GM18526 (cell line): ENCODE data around the gene PGC.

Experiments used
- POLR2A ChIP-seq: IDR thresholded peaks from 3 replicates; pipeline ENCODE4 v1.6.1; 2011; ENCODE audit not compliant: insufficient read length; ENCODE audit errors: extremely low read depth

The PGC gene

DNA sequence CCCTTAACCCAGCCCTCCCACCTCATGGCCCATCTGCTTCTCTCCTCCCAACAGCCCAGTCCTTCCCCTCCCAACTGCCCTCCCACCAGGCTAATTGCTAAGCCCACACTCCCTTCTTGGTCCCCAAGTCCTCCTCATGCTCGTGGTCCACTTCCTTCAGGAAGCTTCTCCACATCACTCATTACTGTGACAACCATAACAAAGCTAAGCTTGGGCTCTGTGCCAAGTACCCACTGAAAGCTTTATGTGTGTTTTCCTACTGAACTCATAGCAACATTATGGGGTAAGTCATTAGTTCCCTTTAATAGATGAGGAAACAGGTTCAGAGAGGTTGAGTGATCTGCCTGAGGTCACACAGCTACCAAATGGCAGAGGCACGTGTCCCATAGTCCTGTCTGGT, 16.3 kb upstream of the PGC start:
- TF ChIP-seq POLR2A = no peak

DNA sequence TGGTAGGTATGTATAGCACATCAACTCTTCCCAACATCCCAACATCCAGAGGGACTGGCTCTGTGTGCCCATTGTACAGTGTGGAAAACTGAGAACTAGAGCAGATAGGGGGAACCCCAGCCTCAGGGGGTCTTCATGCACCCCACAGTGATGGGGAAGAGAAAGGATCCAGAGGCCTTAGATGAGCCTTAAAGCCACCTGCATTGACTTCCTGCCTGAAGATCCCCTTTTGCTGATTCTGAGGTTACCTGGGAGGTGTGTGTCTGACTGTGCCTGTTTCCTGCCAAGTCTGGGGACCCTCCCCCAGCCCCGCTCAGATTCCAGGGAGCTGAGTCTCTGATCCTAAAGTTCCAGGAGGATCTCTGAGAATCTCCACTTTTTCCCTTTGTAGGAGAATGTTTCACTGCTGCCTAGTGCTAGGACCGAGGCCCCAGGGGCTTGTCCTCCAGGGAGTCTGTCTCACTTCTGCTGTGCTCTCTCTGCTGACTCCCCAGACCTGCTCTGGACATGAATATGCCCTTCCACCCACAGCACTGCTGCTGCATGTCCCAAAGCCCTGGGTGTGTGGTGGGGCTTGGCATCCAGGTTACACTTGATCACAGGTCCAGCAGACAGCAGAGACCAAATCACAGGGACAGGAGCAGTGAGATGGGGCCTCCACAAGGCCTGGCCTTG, 12.8 kb upstream of the PGC start:
- TF ChIP-seq POLR2A = no peak

DNA sequence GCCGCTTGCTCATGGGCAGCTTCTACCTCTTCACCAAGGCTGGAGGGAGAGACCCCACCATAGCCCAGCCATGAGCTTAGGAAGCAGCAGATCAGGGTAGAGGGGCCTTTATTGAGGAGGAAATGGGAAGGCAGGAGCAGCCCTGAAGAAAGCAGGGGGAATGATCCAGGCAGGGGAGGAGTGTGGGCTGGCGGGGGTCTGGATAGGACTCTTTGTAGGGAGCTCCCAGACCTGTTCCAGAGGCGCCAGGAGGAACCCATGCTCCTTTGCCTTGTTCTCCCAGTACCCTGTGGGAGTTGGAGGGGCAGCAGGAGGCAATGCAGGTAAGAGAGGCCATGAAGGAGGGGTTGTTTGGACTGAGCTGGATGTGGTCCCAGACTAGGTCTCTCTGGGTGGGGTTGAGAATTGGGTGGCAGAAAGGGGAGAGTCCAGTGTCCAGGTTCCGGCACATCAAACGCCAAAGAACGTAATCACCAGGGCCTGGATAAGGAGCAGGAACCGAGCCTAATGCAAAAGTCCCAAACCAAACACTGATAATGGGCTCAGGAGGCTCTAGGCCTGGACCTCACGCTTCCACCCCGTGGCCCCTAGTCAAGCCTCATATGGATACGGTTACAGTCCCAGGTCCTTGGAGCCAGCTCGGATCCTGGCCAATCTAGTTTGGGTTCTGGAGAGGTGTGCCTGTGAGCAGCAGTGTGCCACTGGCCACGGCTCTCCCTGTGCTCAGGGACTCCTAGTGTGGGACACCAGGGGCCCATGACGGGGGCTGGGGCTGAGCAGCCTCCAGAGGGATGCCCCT, 12.1 kb upstream of the PGC start:
- no peak for TF ChIP-seq POLR2A

DNA sequence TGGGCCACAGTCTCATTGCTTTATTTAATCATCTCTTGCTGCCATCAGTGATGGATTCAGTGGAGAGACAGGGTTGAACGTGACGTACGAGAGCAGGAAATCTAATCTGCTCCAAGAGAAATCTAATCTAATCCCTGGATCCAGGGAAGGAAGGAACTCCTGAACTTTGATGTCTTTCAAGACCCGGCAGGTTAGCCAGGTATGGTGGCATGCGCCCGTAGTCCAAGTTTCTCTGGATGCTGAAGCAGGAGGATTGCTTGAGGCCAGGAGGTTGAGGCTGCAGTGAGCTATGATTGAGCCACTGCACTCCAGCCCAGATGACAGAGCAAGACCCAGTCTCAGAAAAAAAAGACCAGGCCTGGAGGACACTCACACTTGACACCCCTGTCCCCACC, 11.4 kb upstream of the PGC start:
- TF ChIP-seq POLR2A = no peak

DNA sequence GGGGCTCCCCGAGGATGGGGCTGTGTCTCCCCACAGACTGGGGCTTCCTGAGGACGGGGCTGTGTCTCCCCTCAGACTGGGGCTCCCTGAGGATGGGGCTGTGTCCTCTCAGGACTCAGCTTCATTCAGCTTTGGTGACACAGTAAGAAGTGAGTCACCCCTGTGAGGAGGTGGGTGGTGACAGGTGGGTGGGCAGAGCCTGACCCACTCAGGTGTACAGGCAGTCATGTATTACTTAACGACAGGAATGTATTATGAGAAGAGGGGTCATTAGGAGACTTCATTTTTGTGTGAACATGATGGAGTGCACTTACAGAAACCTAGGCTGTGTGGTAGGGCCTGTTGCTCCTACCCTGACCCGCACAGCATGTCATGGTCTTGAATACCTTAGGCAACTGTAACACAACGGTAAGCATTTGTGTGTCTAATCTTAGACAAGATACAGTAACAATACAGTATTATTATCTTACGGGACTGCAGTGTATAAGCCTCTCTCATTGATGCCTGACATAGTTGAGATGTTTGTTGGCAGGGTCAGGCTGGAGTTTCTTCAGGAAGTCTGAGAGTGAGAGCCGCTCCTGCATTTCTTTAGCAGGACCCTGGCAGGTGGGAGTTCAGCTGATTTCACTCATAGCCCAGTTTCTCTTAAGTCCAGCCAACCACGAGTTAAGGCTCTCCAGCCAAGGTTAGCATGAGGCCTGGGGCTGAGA, 10.9 kb upstream of the PGC start:
- no peak for TF ChIP-seq POLR2A

DNA sequence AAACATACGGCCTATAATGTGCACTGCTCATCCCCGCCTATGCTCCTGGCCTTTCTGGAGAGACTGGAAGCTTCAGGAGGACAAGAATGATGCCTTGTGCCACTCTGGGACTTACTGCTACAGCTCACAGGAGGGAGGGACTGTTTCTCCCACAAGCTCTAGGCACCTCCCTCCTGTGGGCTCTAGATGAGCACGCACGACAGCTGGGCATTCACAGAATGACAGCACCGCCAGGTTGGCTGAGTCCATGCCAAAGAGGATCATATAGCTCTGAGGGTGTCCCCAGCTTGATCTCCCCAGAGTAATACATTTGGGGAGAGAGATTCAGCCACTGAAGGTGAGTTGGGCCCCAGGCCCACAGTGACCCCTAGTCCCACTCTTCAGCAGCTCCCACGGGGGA, 10.1 kb upstream of the PGC start:
- no peak for TF ChIP-seq POLR2A

DNA sequence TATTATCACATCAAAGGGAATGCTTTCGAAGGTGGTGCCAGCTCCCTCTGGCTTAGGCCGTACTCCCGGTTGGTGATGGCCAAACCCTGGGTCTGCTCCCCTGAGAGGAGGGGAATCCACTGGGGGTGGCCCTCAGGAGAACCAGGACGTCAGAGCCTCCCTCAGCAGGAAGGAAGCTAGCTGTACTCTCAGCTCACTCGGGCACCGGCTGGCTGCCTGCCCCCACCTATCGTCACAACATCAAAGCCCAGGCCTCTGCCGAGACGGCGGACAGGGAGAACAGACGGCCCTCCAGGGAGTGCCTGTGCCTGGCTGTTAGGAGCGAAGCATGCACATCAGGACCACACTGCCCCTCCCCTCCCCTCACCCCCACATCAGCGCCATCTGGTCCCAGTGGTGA, 9.2 kb upstream of the PGC start:
- TF ChIP-seq POLR2A = no peak

DNA sequence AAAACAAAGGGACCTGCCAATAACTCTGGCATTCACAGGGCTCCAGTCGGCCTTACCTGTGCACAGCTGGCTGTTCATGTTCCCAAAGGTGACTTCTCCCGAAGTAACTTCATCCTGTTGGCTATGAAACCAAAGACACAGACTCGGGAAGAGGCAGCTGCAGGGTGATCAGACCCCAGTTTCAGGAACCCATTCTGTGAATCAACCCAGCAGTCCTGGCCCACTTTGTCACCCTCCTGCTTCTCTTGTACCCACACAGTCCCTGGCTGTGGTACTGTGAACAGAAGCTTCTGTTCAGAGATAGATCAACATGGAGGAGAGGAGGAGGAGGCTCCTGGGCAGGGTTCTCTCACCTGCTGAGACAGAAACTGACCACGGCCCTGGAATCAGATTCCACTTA, 8.7 kb upstream of the PGC start:
- no peak for TF ChIP-seq POLR2A

DNA sequence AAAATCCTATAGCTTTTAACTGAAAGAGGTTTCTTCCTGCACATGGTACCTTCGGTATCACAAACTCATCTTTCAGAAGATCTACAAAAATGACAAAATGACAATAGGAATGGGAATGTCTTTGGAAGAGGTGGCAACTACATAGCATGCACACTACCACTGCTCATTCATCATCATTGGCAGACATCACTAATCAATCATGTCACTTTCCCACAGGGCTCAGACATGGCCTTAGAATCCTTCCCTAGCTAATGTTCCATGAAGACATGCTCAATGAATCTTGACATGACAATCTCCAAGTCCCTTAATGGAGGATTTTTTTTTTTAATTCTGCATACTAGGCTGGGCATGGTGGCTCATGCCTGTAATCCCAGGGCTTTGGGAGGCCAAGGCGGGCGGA, 3.2 kb upstream of the PGC start:
- TF ChIP-seq POLR2A = no peak

DNA sequence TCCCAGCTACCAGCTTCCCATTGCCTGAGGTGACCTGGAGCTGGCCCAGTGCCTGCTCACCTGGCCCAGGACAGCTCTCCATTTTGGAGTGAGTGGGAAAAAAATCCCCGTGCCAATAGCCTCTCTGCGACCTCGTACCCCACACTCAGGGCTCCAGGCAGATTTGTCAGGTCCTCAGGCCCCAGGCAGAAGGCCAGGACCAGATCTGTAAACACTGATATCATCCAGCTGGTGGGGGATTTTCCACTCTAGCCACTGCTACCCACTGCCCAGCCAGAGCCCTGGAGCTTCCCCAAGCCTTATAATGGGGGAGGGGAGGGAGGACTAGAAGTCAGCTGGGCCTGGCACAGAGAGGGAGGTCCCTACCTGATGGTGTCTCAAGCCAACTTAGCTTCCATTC, 1.3 kb upstream of the PGC start:
- TF ChIP-seq POLR2A = no peak

DNA sequence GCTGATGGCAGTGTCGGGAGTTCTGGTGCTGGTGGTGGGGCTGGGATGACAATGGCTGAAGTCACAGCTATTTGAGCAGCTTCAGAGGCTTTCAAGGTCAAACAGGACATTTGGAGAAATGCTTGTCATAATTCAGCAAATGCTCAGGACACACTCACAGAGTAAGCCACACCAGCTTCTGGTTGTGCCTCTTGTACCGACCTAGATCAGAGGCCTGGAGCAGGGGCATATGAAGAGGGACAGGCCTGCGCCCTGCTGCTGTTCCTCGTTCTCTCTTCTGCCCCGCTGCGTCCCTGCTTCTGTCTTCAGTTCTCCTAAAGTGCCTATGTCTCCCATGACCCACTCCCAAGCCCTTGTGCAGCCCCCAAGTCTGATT, 893 bp upstream of the PGC start:
- TF ChIP-seq POLR2A = no peak

DNA sequence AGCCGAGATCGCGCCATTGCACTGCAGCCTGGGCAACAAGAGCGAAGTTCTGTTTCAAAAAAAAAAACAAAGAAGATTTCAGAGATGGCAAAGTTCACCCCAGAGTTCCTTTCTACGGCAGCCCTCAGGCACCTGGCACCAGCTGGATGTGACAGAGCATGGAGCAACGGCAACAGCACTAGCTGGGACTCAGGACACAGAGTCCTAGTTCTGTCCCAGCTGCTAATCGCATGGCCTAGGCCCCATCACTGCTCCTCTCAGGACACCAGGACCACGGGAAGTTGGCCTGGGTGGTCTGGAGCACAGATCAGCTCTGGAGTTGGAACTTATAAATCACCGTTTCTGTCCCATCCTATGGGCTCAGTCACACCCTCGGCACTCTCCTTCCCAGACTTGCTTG, 1.1 kb downstream of the PGC start:
- no peak for TF ChIP-seq POLR2A

DNA sequence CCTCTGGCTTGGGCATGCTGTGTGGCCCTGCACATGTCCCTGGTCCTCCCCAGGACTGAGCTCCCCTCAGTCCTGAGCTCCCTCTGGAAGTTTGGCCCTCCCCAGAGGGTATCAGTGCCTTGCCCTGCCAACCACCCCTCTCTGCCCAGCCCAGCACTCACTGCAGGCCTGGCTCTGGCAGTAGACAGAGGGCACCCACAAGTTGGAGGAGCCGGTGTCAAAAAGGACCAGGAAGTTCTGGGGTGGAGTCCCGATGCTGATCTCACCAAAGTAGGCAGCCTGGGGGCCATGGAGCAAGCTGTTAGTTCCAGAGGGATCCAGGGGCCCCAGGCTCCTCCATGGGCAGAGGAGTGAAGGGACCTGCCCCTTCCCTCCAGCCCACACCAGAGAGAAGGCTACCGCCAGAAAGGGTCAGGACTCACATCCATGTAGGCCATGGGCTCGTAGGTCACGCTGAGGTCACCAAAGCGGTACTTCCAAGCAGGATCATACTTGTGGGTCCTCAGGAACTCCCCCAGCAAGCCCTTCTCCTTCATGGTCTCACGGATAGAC, 2.9 kb downstream of the PGC start:
- TF ChIP-seq POLR2A = no peak

DNA sequence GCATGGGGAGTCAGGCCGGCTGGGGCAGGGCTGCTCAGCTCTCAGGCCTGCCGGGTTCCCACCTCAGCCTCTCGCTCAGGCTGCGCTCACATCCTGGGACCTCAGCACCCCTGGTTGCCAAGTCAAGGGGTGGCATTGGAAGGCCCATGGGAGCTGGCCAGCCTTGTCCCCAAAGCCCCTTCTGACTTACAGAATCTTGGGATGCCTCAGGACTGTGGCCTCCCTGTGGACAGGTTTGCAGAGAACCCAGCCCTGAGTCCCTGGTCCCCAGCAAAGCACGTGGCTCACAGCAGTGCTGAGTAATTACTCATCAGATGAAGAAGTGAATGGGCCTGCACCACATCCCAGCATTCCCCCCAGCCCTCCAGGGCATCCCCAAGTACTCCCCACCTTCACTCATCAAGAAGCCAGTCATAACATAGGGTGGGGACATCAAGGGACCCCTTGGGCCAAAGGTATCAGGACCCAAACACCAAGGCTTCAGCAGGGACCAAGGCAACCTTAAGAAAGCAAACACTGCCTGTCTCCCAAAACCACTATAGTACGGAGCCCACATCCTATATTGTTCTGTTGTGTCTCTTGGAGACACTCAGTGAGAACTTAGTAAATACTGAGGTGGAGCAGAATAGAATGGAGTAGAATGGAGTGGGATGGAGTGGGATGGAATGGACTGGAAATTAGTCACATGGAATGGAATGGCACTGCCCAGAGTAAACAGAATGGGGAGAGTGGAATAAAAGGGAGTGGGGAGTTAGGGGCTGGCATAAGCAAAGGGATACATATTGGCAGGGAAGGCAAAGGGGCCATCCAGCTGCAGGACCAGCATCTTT, 3.6 kb downstream of the PGC start:
- no peak for TF ChIP-seq POLR2A
